ENCODE measurements around the gene RGR.

DNA sequence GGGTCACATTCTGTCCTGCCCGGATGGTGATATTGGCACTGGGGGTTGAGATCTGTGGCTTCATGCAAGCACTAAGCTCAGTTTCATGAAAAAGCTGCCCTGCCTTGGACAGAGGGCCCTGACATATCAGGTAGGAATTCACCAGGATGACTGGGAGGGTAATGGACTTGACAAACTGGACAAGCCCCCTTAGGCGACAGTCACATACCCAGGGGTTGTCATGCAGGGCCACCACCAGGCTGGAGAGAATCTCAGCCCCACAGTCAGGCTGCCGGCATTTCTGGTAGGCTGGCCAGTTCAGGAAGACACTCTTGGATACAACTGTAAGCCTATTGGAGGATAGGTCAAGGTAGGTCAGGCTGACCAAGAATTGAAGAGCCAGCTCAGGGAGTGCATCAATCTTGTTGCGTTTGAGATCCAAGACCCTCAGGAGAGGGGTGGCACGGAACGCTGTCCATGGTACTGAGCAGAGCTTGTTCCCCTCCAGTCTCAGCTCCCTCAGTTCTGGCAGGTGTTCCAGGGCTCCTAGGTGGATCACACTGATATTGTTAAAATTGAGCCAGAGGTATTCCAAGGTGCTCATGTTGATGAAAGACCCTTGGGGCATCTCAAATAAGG, 20.3 kb upstream of the RGR start:
- TF ChIP-seq, protein P1, sequence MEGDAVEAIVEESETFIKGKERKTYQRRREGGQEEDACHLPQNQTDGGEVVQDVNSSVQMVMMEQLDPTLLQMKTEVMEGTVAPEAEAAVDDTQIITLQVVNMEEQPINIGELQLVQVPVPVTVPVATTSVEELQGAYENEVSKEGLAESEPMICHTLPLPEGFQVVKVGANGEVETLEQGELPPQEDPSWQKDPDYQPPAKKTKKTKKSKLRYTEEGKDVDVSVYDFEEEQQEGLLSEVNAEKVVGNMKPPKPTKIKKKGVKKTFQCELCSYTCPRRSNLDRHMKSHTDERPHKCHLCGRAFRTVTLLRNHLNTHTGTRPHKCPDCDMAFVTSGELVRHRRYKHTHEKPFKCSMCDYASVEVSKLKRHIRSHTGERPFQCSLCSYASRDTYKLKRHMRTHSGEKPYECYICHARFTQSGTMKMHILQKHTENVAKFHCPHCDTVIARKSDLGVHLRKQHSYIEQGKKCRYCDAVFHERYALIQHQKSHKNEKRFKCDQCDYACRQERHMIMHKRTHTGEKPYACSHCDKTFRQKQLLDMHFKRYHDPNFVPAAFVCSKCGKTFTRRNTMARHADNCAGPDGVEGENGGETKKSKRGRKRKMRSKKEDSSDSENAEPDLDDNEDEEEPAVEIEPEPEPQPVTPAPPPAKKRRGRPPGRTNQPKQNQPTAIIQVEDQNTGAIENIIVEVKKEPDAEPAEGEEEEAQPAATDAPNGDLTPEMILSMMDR (conservative IDR thresholded peaks at IDR 0.05; ENCODE audit: low read depth, low read length) = no peak
- TF ChIP-seq EZH2 (IDR thresholded peaks at IDR 0.05; ENCODE audit: low read length, unreplicated experiment) = no peak
- no peak for TF ChIP-seq EZH2phosphoT487 (IDR thresholded peaks at IDR 0.05; ENCODE audit: borderline replicate concordance, low read length)

Measured in PC-3 (cell line).